Measurements from ENCODE around the gene TAX1BP3. TPM values are rescaled to one million over a fixed set of nuclear protein-coding genes. Genes with fewer than 3 reads are reported as not detected.
"Not testable (repeated sequence)": the region's sequence is repeated elsewhere in the genome, so short reads cannot be mapped to it uniquely, and the experiment has no call there.

Gene TAX1BP3
- polyA plus RNA-seq (ENCODE audit: insufficient read length in 12 of 12): 10 to 100 TPM in 11 of 12 donors, not detected in 1; 33.5 to 68.4 (median 50.9) TPM
- long read RNA-seq, donor 1, transcript TAX1BP3-201 (4 exons, 1,377 nt): major isoform, 40 of 55 reads
- long read RNA-seq, donor 1, partial matches to known transcripts: 6 of 55 reads
- long read RNA-seq, donor 1, other reads (novel, unspliced or antisense): 9 of 55 reads
- long read RNA-seq, donor 2, transcript TAX1BP3-201 (4 exons, 1,377 nt): major isoform, 7 of 19 reads
- long read RNA-seq, donor 2, partial matches to known transcripts: 0 of 19 reads
- long read RNA-seq, donor 2, other reads (novel, unspliced or antisense): 12 of 19 reads
- long read RNA-seq, donor 3, transcript TAX1BP3-201 (4 exons, 1,377 nt): major isoform, 6 of 6 reads
- long read RNA-seq, donor 3, partial matches to known transcripts: 0 of 6 reads
- long read RNA-seq, donor 3, other reads (novel, unspliced or antisense): 0 of 6 reads
- long read RNA-seq, donor 4, transcript TAX1BP3-201 (4 exons, 1,377 nt): major isoform, 9 of 9 reads
- long read RNA-seq, donor 4, partial matches to known transcripts: 0 of 9 reads
- long read RNA-seq, donor 4, other reads (novel, unspliced or antisense): 0 of 9 reads
- long read RNA-seq, donor 5, transcript TAX1BP3-201 (4 exons, 1,377 nt): major isoform, 30 of 52 reads
- long read RNA-seq, donor 5, partial matches to known transcripts: 15 of 52 reads
- long read RNA-seq, donor 5, other reads (novel, unspliced or antisense): 6 of 52 reads
- long read RNA-seq, donor 6, transcript TAX1BP3-201 (4 exons, 1,377 nt): major isoform, 8 of 9 reads
- long read RNA-seq, donor 6, partial matches to known transcripts: 0 of 9 reads
- long read RNA-seq, donor 6, other reads (novel, unspliced or antisense): 0 of 9 reads
- long read RNA-seq, donor 7, transcript TAX1BP3-201 (4 exons, 1,377 nt): major isoform, 10 of 11 reads
- long read RNA-seq, donor 7, partial matches to known transcripts: 0 of 11 reads
- long read RNA-seq, donor 7, other reads (novel, unspliced or antisense): 0 of 11 reads
- long read RNA-seq, donor 8, transcript TAX1BP3-201 (4 exons, 1,377 nt): major isoform, 27 of 48 reads
- long read RNA-seq, donor 8, partial matches to known transcripts: 21 of 48 reads
- long read RNA-seq, donor 8, other reads (novel, unspliced or antisense): 0 of 48 reads
- long read RNA-seq, donor 9, transcript TAX1BP3-201 (4 exons, 1,377 nt): major isoform, 16 of 24 reads
- long read RNA-seq, donor 9, partial matches to known transcripts: 0 of 24 reads
- long read RNA-seq, donor 9, other reads (novel, unspliced or antisense): 8 of 24 reads
- long read RNA-seq, donor 10, transcript TAX1BP3-201 (4 exons, 1,377 nt): major isoform, 12 of 12 reads
- long read RNA-seq, donor 10, partial matches to known transcripts: 0 of 12 reads
- long read RNA-seq, donor 10, other reads (novel, unspliced or antisense): 0 of 12 reads
- long read RNA-seq, donor 11, transcript TAX1BP3-201 (4 exons, 1,377 nt): major isoform, 20 of 26 reads
- long read RNA-seq, donor 11, partial matches to known transcripts: 0 of 26 reads
- long read RNA-seq, donor 11, other reads (novel, unspliced or antisense): 6 of 26 reads

DNA sequence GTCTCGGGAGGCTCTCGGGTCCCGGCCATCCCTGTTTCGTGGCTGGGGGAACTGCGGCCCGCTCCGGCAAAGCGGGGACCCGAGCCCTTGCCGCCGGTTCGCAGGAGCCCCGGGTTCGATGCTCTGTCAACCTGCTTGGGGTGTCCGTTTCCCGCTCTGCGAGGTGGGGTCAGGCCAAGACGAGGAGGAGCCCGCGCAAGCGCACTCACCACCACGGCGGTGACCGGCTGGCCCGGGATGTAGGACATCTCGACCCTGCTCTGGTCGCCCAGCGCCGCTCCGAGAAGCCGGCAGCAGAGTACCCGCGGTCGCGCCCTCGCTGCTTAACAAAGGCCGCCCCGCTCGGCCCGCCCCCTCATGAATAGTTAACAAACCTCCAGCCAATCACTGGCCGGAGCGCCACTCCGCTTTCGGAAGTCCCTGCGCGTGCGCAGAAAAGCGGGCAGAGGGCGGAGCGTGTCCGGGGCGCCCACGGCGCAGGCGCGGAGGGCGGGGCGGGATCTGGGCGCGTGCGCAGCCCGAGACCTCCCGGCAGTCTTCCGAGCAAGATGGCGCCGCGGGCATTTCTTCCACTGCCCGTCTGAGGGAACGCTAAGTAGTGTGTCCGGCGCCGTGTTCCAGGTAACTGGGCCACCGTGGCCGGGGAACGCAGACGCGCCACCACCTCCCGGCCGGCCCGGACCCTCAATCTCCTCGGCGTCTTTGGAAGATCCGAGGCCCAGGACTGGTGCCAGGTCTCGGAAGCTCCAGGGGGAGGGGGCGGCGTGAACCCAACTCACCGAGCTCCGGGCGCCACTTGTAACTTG is at the start of gene TAX1BP3, which contains the start of gene EMC6:
TAX1BP3 (minus strand) TSS at position 300 of the 806 bp plus-strand sequence; CDS start at position 248, 52 bp downstream.
EMC6 (plus strand) TSS at position 534 of the 806 bp plus-strand sequence. CDS start 335 bp downstream, outside the sequence.
- DNase-seq: peak; percentile 98

DNA sequence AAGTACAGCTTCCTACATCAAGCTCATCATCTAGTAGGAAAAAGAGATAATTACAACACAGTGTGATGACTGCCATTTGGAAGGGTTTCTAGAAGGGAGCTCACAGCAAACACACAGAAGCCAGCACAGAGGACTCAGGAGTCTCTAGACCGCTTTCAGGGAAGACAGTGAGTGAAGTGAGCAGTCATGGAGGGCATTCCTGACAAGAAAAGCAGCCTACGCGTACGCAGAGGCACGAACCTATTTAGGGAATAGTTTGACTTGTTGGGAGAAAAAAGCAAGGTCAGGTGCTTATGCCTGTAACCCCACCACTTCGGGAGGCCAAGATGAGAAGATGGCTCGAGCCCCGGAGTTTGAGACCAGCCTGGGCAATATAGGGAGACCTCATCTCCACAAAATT is 46.9 kb upstream of the TAX1BP3 start:
- DNase-seq: no peak

GRCh38 chr17:3712811-3713463 is 44.6 kb upstream of the TAX1BP3 start:
- no peak for DNase-seq

- DNase-seq: no peak
Measured at GRCh38 chr17:3710951-3711383, 42.6 kb upstream of the TAX1BP3 start.

DNA sequence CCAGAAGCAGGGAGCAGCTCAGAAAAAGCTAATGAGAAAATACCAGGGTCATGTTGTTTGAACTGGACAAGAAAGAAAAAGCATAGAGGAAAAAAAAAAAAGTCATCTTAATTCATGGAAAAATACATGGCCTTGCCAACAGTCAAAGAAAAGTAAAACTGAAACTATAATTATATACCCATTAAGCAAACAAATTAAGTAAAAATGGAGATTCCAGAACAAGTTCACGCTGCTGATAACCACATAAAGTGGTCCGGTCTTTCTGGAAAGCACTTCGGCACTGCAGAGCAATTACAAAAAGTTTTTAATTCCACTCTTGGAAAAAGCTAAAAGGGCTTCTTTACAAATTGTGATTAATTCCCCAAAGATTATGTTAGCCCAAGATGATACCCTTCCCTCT is 40.0 kb upstream of the TAX1BP3 start:
- DNase-seq: no peak

DNA sequence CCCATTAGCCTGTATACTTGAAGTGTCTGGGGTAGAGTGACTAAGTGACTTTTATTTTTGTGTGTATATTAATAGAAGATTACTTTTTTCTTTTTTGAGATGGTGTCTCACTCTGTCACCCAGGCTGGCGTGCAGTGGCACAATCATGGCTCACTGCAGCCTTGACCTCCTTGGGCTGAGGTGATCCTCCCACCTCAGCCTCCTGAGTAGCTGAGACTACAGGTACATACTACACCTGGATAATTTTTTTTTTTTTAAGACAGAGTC is 37.3 kb upstream of the TAX1BP3 start:
- DNase-seq: not testable (repeated sequence)

DNA sequence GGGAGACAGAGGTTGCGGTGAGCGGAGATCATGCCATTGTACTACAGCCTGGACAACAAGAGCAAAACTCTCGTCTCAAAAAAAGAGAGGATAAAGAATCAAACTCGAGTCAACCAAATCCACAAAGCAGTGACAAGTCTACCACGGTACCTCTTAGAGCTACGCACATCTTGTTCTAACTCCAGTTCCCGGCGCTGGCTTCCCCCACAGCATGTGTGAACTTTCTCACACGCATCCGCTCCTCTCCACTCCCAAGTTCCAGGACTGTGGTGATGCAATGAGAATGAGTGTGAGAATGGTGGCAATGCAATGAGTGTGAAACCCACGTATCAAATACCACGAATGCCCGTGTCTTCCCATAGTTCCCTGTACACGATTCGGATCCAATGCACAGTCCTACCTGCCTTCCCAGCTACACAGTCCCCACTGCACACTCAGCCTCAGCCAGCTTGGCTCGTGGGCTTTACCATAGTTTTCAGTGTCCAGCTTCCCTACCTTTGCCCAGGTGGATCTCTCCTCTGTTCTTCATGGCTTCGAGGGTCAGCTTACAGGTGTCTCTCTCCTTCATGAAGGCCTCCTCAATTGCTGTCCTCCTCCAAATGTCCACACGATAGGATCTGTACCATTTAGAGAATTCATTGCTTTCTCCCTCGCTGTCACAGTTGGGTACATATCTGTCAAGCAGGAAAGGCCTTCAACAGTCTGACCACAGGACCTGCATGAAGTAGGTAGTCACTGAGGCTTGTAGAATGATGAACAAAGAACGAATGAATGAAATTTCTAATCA is 36.7 kb upstream of the TAX1BP3 start:
- no peak for DNase-seq

DNA sequence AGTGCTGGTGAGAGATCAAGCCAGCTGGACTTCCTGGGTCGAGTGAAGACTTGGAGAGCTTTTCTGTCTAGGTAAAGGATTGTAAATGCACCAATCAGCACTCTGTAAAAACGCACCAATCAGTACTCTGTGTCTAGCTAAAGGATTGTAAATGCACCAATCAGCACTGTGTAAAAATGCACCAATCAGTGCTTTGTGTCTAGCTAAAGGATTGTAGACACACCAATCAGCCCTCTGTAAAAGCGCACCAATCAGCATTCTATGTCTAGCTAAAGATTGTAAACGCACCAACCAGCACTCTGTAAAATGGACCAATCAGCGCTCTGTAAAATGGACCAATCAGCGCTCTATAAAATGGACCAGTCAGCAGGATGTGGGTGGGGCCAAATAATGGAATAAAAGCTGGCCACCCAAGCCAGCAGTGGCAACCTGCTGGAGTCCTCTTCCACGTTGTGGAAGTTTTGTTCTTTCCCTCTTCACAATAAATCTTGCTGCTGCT is 33.7 kb upstream of the TAX1BP3 start:
- DNase-seq: not testable (repeated sequence)

DNA sequence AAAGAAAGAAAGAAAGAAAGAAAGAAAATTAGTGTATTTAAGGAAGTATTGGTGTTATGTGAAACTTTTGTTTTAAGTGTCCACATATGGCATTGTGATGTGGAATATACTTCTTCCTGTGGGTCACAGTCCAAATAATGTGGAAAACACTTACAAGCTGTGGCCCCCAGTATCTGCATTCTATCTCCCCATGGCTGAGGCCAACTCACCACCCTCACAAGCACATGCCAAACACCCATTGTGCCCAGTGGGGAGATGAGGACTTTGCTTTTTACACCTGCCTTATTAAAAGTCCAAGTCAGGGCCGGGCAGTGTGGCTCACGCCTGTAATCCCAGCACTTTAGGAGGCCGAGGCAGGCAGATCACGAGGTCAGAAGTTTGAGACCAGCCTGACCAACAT is 31.6 kb upstream of the TAX1BP3 start:
- DNase-seq: no peak

- DNase-seq: no peak
Measured at GRCh38 chr17:3698139-3698538, 29.8 kb upstream of the TAX1BP3 start.

DNA sequence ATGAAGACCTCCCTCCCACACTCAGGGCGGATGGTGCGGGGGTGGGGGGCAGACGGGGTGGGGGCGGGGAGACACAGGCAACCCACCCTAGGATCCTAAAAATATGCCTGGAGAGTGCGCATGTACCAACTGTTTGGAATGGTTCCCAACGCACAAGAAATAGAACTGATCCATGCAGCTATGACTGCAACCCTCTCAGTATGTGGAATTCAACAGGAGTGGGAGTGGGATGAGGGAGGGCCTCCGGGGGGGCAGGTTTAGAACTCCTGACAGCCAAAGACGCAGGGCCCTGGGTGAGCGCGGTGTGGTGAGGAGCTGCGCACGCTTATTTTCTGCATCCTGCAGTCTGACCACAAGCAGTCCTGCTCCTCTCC is 28.7 kb upstream of the TAX1BP3 start:
- DNase-seq: no peak

- DNase-seq: peak; percentile 21
Measured at GRCh38 chr17:3695723-3696411, 27.5 kb upstream of the TAX1BP3 start, which contains the start of gene P2RX5. Gene P2RX5 (minus strand): TSS chr17:3696155. CDS start chr17:3696005, 150 bp downstream.

- no peak for DNase-seq
Measured at GRCh38 chr17:3695129-3695722, 26.8 kb upstream of the TAX1BP3 start.

DNA sequence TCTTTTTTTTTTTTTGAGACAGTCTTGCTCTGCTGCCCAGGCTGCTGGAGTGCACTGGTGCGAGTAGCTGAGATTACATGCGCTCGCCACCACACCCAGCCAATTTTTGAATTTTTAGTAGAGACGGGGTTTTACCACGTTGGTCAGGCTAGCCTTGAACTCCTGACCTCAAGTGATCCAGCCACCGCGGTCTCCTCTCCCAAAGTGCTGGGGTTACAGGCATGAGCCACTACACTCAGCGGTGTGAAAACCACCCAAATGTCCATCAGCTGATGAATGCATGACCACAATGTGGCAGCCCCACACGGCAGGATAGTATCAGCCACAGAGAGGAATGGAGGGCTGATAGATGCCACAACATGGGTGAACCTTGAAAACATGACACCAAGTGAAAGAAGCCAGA is 25.5 kb upstream of the TAX1BP3 start:
- DNase-seq: no peak

DNA sequence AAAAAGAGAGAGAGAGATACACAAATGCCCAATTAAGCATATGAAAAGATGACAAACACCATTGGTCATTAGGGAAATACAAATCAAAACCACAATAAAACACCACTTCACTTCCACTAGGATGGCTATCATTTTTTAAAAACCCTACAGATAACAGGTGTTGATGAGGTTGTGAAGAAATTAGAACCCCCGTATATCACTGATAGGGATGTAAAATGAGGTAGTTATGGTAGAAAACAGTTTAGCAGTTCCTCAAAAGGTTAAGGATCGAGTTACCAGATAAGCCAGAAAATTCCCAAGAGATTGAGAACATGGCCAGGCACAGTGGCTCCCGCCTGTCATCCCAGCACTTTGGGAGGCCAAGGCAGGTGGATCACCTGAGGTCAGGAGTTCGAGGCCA is 24.8 kb upstream of the TAX1BP3 start:
- DNase-seq: no peak

GRCh38 chr17:3692346-3692745 is 24.0 kb upstream of the TAX1BP3 start:
- DNase-seq: no peak

DNA sequence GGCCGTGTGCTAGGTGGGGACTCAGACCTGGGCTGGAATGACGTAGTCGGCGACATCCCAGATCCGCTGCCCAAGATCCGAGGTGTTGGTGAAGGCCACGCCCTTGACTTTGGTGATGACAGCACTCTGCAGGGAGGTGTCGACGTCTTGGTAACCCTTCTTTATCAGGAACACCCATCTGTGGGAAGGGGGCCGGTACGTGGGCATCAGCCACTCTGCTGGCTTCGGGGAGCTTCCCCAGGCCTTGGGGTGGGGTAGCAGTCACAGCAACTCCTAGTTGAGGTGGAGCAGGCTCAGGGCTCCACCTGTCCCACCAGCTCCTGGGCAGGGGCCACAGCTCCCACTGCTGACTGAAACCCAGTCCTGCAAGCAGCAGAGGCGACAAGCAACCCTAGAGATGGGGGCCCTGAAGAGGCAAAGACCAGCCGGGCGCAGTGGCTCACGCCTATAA is 23.3 kb upstream of the TAX1BP3 start:
- DNase-seq: no peak
